NCI-H2171 treated with DMSO at 0.1 percent for 48 hours (cell line): ENCODE results near the gene MUC2.
"Not testable (repeated sequence)": the region's sequence is repeated elsewhere in the genome, so short reads cannot be mapped to it uniquely, and the experiment has no call there.

Experiments
- DNase-seq: peaks from one replicate; lab custom pipeline; 2025; lab: John Stamatoyannopoulos, UW

The MUC2 gene

DNA sequence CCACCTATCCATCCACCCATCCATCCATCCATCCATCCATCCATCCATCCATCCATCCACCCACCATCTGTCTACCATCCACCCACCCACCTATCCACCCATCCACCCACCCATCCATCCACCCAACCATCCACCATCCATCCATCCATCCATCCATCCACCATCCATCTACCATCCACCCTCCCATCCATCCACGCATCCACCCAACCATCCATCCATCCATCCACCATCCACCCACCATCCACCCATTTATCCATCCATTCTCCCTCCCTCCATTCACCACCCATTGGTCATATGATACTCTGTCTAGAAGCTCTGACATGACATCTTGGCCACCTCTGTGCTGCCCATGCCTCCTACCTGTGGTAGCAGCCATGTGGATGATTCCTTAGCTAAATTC is 31.7 kb downstream of the MUC2 start:
- DNase-seq: no peak

DNA sequence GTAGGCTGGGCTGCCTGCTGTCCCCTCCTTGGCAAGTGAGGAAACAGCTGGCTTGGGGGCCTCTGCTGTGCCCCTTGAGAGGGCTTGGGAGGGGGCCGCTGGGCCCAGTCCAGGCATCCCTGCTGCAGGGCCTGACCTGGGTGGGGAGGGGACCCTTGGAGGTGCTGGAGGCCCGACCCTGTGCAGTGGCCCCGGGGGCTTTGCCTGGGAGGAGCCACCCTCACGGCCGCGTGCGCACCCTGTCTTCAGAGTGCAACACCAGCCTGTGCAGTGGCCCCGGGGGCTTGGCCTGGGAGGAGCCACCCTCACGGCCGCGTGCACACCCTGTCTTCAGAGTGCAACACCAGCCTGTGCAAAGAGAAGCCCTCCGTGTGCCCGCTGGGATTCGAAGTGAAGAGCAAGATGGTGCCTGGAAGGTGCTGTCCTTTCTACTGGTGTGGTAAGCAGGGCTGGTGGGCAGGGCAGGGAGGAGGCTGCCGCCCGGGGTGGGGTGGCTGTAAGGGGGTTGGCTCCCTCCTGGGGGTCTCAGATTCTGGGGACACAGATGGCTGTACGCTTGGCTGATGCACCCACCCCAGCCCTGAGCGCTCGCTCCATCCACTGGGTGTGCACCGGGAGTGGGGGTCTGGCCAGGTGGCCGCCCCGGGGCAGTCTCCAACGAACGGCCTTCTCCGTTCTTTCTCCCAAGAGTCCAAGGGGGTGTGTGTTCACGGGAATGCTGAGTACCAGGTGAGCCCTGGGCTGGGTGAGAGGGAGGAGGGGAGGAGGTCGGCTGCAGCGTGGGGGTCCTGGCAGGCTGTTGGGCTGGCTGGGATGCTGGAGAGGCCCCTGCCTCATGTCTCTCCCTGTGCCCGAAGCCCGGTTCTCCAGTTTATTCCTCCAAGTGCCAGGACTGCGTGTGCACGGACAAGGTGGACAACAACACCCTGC is 32.9 kb downstream of the MUC2 start:
- DNase-seq: no peak

GRCh38 chr11:1108246-1108900 is 33.7 kb downstream of the MUC2 start:
- DNase-seq: no peak

GRCh38 chr11:1109101-1109917 is 34.6 kb downstream of the MUC2 start:
- no peak for DNase-seq

- no peak for DNase-seq
These were observed 35.4 kb downstream of the MUC2 start for GRCh38 chr11:1109918-1110705.

GRCh38 chr11:1111545-1112212 is 37.0 kb downstream of the MUC2 start:
- no peak for DNase-seq

GRCh38 chr11:1112351-1113191 is 37.9 kb downstream of the MUC2 start:
- no peak for DNase-seq

DNA sequence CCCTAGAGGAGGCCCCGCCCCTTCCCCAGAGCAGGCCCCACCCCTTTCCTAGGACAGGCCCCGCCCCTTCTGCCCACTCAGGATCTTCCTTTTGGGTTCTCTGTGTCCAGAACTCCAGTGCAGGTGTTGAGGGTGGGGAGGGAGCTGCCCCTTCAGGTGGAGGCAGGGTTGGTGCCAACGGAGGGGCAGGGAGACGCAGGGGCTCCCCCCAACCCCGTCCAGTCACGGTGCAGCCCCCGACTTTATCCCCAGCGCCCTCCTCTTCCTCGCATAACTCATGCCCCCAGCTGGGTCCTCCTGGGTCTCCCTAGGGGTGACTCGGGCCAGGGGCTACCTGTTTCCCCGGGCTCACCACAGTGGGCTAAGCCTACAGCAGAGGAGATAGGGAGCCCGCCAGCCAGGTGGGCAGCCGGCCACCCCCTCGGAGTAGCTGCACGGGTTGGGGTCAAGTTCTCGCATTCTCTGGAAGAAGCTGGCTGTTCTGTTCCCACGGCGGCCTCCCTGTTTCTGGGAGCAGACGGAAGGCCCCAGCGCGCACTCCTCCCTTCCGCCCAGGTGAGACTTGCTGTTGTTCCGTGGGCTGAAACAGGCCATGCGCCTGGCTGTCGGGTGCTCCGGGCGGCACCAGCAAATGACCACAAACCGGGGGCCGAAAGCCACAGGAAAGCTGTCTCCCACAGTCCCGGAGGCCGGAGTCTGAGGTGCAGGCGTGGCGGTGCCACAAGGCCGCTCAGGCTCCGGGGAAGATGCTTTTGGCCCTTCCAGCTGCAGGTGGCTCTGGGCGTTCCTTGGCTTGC is 38.9 kb downstream of the MUC2 start:
- DNase-seq: no peak

- not testable (repeated sequence) for DNase-seq
These were observed 40.6 kb downstream of the MUC2 start for GRCh38 chr11:1115292-1115691.

DNA sequence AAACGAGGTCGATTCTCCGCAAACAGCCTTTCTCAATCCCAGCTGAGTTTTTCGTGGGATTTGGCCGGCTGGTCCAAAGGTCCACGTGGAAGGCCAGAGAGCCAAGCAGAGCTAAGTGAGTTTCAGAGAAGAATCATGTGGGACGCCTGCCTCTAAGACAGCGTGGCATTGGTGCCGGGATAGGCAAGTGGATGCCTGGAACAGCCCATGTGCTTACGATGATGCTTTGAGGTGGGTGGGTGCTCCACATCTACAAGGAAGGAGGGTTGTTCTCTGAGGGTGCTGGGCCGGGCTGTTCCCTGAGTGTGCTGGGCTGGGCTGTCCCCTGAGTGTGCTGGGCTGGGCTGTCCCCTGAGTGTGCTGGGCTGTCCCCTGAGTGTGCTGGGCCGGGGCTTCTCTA is 41.4 kb downstream of the MUC2 start:
- no peak for DNase-seq

- no peak for DNase-seq
These were observed 42.2 kb downstream of the MUC2 start for GRCh38 chr11:1116666-1117390.

GRCh38 chr11:1117992-1118391 is 43.3 kb downstream of the MUC2 start:
- DNase-seq: no peak

GRCh38 chr11:1118755-1119603 is 44.3 kb downstream of the MUC2 start:
- DNase-seq: no peak

GRCh38 chr11:1119604-1120146 is 45.0 kb downstream of the MUC2 start:
- no peak for DNase-seq

DNA sequence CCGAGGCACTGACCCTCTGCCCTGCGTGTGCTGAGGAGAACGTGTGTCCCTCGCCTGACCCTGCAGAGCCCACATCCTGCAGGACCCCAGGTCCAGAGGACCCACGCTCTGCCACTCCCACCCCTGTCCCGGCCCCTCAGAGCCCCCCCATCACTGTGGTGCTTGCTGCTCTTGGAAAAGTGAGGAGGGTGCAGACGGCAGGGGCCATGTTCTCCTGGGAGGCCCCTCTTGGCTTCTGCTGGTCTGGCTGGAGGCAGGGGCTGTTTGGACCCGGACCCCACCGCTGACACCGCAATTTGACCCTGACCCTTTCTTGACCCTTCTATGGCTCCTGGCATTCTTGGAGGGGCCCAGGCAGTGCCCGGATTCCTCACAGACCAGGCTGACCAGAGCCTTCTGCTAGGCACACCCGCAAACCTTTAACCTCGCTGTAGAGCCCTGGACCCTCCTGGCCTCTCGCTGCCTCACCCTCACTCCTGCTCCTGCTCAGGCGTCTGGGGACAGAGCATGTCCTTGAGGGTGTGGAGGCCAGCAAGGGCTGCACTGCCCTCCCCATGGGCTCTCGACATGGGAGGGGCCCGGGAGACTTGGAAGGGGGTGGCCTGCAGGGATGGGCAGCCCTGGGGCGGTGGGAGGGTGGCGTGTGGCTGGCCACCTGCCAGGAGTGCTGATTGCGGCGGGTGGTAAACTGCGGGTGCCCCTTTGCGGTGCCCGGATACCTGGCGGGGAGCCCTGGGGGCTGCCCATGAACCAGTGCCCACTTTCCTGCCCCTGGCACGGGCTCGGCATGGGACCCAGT is 46.1 kb downstream of the MUC2 start:
- no peak for DNase-seq

DNA sequence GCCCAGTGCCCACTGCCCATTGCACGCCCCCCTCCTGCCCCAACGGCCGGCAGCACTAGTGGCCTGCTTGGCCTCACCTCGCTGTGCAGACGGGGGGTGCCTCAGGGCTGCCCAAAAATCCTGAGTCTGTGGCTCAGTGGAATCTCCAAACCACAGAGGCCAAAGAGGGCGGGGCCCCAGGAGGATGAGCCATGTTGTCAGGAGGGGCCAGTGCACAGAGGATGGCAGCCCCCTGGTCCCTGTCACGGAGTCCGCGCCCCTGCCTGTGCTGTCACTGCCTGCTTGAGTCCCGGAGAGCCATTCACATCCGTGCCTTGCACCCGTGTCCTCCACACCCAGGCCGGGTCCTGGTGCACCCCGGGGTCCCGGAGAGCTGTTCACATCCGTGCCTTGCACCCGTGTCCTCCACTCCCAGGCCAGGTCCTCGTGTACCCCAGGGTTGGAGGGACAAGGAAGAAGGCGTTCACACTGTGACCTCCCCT is 46.7 kb downstream of the MUC2 start:
- no peak for DNase-seq
